GM12892 (cell line): ENCODE data around the gene NCAPH2.

Source experiments
- POLR2A ChIP-seq: IDR thresholded peaks from 2 replicates; pipeline ENCODE4 v1.6.1; 2011; ENCODE audit warnings: low read depth, low read length, control low read depth
- POLR2AphosphoS5 ChIP-seq: IDR thresholded peaks from 2 replicates; pipeline ENCODE4 v1.6.1; 2011; ENCODE audit warnings: low read depth, low read length, control low read depth
- TAF1 ChIP-seq: IDR thresholded peaks from 2 replicates; pipeline ENCODE4 v1.6.1; 2011; ENCODE audit warnings: low read depth, mild to moderate bottlenecking, control low read depth, low read length, borderline replicate concordance

GRCh38 chr22:50508897-50509296 lies 873 bp downstream of the NCAPH2 start:
- TF ChIP-seq POLR2A (no peak), TAF1 (no peak), POLR2AphosphoS5 (no peak)
